MM.1S (cell line): Measurements from ENCODE around the gene PIK3R3.

Experiments
- EZH2 ChIP-seq: fragments of 300-600 bp; sonication (generic); optimal IDR thresholded peaks from 2 replicates; pipeline ENCODE3; 2017; ENCODE audit warnings: low read depth, mild to moderate bottlenecking, antibody characterized with exemption, low read length, mixed read lengths
- TF ChIP-seq, protein P1 (sequence below): fragments of 300-600 bp; sonication (generic); IDR thresholded peaks from 2 replicates; pipeline ENCODE4 v1.5.1; 2016; ENCODE audit warnings: antibody characterized with exemption, low read length, mixed read lengths

DNA sequence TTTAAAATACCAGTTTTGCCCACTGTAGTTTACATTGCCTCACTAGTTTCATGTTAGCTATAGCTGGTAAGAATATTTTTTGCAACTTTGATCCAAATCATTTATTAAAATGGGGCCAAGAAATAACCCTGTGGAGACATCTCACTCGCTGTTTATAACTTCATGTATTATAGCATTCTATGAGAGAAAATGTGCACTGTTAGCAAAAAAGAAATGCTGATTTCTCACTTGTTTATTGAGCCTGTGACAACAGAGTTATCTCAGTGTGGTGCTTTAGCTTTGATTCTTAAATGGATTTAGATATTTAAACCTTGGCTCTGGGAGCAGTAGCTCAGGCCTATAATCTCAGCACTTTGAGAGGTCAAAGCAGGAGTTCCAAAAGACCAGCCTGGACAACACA is 127.9 kb downstream of the PIK3R3 start:
- TF ChIP-seq, protein P1, sequence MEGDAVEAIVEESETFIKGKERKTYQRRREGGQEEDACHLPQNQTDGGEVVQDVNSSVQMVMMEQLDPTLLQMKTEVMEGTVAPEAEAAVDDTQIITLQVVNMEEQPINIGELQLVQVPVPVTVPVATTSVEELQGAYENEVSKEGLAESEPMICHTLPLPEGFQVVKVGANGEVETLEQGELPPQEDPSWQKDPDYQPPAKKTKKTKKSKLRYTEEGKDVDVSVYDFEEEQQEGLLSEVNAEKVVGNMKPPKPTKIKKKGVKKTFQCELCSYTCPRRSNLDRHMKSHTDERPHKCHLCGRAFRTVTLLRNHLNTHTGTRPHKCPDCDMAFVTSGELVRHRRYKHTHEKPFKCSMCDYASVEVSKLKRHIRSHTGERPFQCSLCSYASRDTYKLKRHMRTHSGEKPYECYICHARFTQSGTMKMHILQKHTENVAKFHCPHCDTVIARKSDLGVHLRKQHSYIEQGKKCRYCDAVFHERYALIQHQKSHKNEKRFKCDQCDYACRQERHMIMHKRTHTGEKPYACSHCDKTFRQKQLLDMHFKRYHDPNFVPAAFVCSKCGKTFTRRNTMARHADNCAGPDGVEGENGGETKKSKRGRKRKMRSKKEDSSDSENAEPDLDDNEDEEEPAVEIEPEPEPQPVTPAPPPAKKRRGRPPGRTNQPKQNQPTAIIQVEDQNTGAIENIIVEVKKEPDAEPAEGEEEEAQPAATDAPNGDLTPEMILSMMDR, result no peak
- no peak for TF ChIP-seq EZH2
